Measurements from ENCODE around the gene CASQ2.

DNA sequence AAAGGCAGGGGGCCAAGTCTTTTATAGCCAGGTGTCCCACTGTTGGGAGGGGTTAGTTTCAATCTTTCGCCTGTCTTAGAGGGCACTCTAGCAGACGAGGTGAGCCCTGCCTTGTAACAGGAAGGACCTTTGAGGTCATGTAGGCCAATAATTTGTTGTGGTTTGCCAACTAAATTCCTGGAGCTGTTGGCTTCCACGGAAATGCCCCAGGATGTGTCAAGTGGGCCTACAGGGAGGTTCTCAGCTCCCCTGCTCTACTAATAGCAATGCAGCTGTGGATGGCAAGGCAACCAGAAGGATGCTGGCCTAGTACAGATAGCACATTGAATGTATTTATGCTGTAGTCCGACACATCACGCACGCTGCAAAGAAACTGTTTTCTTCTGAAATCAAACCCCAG is 22.3 kb upstream of the CASQ2 start:
- TF ChIP-seq POLR2AphosphoS5 (IDR thresholded peaks at IDR 0.05; ENCODE audit: low read depth, low read length) (no peak), POLR2A (IDR thresholded peaks at IDR 0.05; ENCODE audit: borderline replicate concordance, extremely low read depth, insufficient read depth, insufficient read length) (no peak), EZH2 (IDR thresholded peaks at IDR 0.05) (no peak), ATF3 (IDR thresholded peaks at IDR 0.05) (no peak), ZFX (IDR thresholded peaks at IDR 0.05) (no peak), CEBPB (IDR thresholded peaks at IDR 0.05; ENCODE audit: low read depth) (no peak), EZH2phosphoT487 (IDR thresholded peaks at IDR 0.05; ENCODE audit: borderline replicate concordance) (no peak), JUND (IDR thresholded peaks at IDR 0.05) (no peak), EGR1 (IDR thresholded peaks at IDR 0.05; ENCODE audit: low read depth) (no peak), RAD21 (IDR thresholded peaks at IDR 0.05; ENCODE audit: low read depth) (no peak)
- TF ChIP-seq, protein P1, sequence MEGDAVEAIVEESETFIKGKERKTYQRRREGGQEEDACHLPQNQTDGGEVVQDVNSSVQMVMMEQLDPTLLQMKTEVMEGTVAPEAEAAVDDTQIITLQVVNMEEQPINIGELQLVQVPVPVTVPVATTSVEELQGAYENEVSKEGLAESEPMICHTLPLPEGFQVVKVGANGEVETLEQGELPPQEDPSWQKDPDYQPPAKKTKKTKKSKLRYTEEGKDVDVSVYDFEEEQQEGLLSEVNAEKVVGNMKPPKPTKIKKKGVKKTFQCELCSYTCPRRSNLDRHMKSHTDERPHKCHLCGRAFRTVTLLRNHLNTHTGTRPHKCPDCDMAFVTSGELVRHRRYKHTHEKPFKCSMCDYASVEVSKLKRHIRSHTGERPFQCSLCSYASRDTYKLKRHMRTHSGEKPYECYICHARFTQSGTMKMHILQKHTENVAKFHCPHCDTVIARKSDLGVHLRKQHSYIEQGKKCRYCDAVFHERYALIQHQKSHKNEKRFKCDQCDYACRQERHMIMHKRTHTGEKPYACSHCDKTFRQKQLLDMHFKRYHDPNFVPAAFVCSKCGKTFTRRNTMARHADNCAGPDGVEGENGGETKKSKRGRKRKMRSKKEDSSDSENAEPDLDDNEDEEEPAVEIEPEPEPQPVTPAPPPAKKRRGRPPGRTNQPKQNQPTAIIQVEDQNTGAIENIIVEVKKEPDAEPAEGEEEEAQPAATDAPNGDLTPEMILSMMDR (IDR thresholded peaks at IDR 0.05 in 2 of 3, conservative IDR thresholded peaks at IDR 0.05 in 1 of 3; ENCODE audit: borderline replicate concordance in 1 of 3, insufficient read depth in 1 of 3, low read depth in 2 of 3, low read length in 2 of 3) = no peak
- TF ChIP-seq, protein P2, sequence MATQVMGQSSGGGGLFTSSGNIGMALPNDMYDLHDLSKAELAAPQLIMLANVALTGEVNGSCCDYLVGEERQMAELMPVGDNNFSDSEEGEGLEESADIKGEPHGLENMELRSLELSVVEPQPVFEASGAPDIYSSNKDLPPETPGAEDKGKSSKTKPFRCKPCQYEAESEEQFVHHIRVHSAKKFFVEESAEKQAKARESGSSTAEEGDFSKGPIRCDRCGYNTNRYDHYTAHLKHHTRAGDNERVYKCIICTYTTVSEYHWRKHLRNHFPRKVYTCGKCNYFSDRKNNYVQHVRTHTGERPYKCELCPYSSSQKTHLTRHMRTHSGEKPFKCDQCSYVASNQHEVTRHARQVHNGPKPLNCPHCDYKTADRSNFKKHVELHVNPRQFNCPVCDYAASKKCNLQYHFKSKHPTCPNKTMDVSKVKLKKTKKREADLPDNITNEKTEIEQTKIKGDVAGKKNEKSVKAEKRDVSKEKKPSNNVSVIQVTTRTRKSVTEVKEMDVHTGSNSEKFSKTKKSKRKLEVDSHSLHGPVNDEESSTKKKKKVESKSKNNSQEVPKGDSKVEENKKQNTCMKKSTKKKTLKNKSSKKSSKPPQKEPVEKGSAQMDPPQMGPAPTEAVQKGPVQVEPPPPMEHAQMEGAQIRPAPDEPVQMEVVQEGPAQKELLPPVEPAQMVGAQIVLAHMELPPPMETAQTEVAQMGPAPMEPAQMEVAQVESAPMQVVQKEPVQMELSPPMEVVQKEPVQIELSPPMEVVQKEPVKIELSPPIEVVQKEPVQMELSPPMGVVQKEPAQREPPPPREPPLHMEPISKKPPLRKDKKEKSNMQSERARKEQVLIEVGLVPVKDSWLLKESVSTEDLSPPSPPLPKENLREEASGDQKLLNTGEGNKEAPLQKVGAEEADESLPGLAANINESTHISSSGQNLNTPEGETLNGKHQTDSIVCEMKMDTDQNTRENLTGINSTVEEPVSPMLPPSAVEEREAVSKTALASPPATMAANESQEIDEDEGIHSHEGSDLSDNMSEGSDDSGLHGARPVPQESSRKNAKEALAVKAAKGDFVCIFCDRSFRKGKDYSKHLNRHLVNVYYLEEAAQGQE (IDR thresholded peaks at IDR 0.05; ENCODE audit: low read depth) = no peak
- TF ChIP-seq, protein P3, sequence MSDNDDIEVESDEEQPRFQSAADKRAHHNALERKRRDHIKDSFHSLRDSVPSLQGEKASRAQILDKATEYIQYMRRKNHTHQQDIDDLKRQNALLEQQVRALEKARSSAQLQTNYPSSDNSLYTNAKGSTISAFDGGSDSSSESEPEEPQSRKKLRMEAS (IDR thresholded peaks at IDR 0.05) = no peak
